Neural cell (in vitro differentiated cells): ENCODE results near the gene KIF2A. TPM values are rescaled to one million over a fixed set of nuclear protein-coding genes. Genes with fewer than 3 reads are reported as not detected.

ENCODE experiments used
- H2AFZ ChIP-seq: fragments of 200-600, 300-800 bp; sonication (generic), shearing (Covaris generic); 2 replicates; pipeline ENCODE4 v1.6.0; 2014; ENCODE audit warnings: low read depth, mild to moderate bottlenecking, antibody characterized with exemption, low read length, moderate library complexity
- H3F3A ChIP-seq: fragments of 200-600 bp; shearing (Covaris generic); 2 replicates; pipeline ENCODE4 v1.6.1; 2016; ENCODE audit warnings: mild to moderate bottlenecking, moderate library complexity, mixed read lengths, antibody characterized with exemption, low read length; ENCODE audit not compliant: insufficient read depth, poor library complexity, severe bottlenecking
- H3K27ac ChIP-seq: fragments of 200-600, 300-800 bp; sonication (generic), shearing (Covaris generic); 2 replicates; pipeline ENCODE4 v1.5.1; 2014; ENCODE audit warnings: mild to moderate bottlenecking, low read length, moderate library complexity
- H3K27me3 ChIP-seq: fragments of 300-800, 200-600 bp; sonication (generic), shearing (Covaris generic); 2 replicates; pipeline ENCODE4 v1.6.0; 2014; ENCODE audit warnings: mild to moderate bottlenecking, low read depth, low read length, moderate library complexity; ENCODE audit not compliant: insufficient read depth
- H3K36me3 ChIP-seq: fragments of 300-800, 200-600 bp; sonication (generic), shearing (Covaris generic); 2 replicates; pipeline ENCODE4 v1.5.1; 2014; ENCODE audit warnings: mild to moderate bottlenecking, antibody characterized with exemption, low read length, moderate library complexity; ENCODE audit not compliant: insufficient read depth
- H3K4me2 ChIP-seq: fragments of 300-800, 200-600 bp; sonication (generic), shearing (Covaris generic); 2 replicates; pipeline ENCODE4 v1.6.0; 2014; ENCODE audit warnings: mild to moderate bottlenecking, low read length
- H3K4me3 ChIP-seq: fragments of 300-800, 200-600 bp; sonication (generic), shearing (Covaris generic); 2 replicates; pipeline ENCODE4 v1.5.1; 2014; ENCODE audit warnings: mild to moderate bottlenecking, low read length, moderate library complexity
- H3K79me2 ChIP-seq: fragments of 200-600 bp; shearing (Covaris generic); replicated peaks from 2 replicates; pipeline ENCODE4 v1.6.0; 2014; ENCODE audit warnings: mild to moderate bottlenecking, low read length, moderate library complexity; ENCODE audit not compliant: insufficient read depth
- H3K9ac ChIP-seq: fragments of 300-800, 200-600 bp; sonication (generic), shearing (Covaris generic); 2 replicates; pipeline ENCODE4 v1.6.1; 2016; ENCODE audit warnings: mild to moderate bottlenecking, low read length, mixed read lengths
- H3K9me2 ChIP-seq: fragments of 200-600 bp; shearing (Covaris generic); 2 replicates; pipeline ENCODE4 v1.6.1; 2016; ENCODE audit warnings: mild to moderate bottlenecking, low read length, mixed read lengths; ENCODE audit not compliant: insufficient read depth
- H3K9me3 ChIP-seq: fragments of 200-600, 300-800 bp; sonication (generic), shearing (Covaris generic); 2 replicates; pipeline ENCODE4 v1.6.1; 2016; ENCODE audit warnings: mild to moderate bottlenecking, mixed run types, low read length, moderate library complexity, mixed read lengths
- H4K20me1 ChIP-seq: fragments of 200-600 bp; shearing (Covaris generic); 2 replicates; pipeline ENCODE4 v1.6.1; 2016; ENCODE audit warnings: mild to moderate bottlenecking, mixed run types; ENCODE audit not compliant: insufficient read depth
- EP300 ChIP-seq: fragments of 450-650 bp; conservative IDR thresholded peaks from 2 replicates; pipeline ENCODE4 v1.6.1; 2014; ENCODE audit warnings: antibody characterized with exemption, mild to moderate bottlenecking, moderate library complexity; ENCODE audit not compliant: poor library complexity, severe bottlenecking
- EZH2 ChIP-seq: fragments of 200-600, 300-800 bp; shearing (Covaris generic), sonication (generic); IDR thresholded peaks from 2 replicates; pipeline ENCODE4 v1.6.1; 2014; ENCODE audit warnings: antibody characterized with exemption, low read length, borderline replicate concordance, mild to moderate bottlenecking; ENCODE audit not compliant: insufficient read depth, poor library complexity, severe bottlenecking
- MXI1 ChIP-seq: fragments of 450-650 bp; conservative IDR thresholded peaks from 2 replicates; pipeline ENCODE4 v1.6.1; 2014; ENCODE audit warnings: antibody characterized with exemption, mild to moderate bottlenecking; ENCODE audit not compliant: poor library complexity, severe bottlenecking
- POLR2AphosphoS5 ChIP-seq: IDR thresholded peaks from 2 replicates; pipeline ENCODE4 v1.6.1; 2012
- RAD21 ChIP-seq: fragments of 450-650 bp; conservative IDR thresholded peaks from 2 replicates; pipeline ENCODE4 v1.6.1; 2014; ENCODE audit warnings: antibody characterized with exemption, mild to moderate bottlenecking, moderate library complexity
- SMC3 ChIP-seq: fragments of 450-650 bp; conservative IDR thresholded peaks from 2 replicates; pipeline ENCODE4 v1.6.1; 2014; ENCODE audit warnings: antibody characterized with exemption, mild to moderate bottlenecking, moderate library complexity; ENCODE audit not compliant: poor library complexity
- TAF1 ChIP-seq: IDR thresholded peaks from 2 replicates; pipeline ENCODE4 v1.6.1; 2012; ENCODE audit warnings: low read depth
- polyA plus RNA-seq: library from polyadenylated mRNA; depleted of rRNA; stranded (reverse); fragments of >200 nt; gene quantifications from 2 replicates; pipeline ENCODE4 v1.2.3, GENCODE V29; 2014
- TF ChIP-seq, protein P1 (sequence below): IDR thresholded peaks from 2 replicates; pipeline ENCODE4 v1.6.1; 2012; ENCODE audit warnings: borderline replicate concordance
- TF ChIP-seq, protein P2 (sequence below): fragments of 450-650 bp; IDR thresholded peaks from 2 replicates; pipeline ENCODE4 v1.5.1; 2014; ENCODE audit warnings: antibody characterized with exemption, mild to moderate bottlenecking, moderate library complexity; ENCODE audit not compliant: poor library complexity, severe bottlenecking

Gene KIF2A
- polyA plus RNA-seq, 1 donor from 2014 or later, result 68.4 TPM

DNA sequence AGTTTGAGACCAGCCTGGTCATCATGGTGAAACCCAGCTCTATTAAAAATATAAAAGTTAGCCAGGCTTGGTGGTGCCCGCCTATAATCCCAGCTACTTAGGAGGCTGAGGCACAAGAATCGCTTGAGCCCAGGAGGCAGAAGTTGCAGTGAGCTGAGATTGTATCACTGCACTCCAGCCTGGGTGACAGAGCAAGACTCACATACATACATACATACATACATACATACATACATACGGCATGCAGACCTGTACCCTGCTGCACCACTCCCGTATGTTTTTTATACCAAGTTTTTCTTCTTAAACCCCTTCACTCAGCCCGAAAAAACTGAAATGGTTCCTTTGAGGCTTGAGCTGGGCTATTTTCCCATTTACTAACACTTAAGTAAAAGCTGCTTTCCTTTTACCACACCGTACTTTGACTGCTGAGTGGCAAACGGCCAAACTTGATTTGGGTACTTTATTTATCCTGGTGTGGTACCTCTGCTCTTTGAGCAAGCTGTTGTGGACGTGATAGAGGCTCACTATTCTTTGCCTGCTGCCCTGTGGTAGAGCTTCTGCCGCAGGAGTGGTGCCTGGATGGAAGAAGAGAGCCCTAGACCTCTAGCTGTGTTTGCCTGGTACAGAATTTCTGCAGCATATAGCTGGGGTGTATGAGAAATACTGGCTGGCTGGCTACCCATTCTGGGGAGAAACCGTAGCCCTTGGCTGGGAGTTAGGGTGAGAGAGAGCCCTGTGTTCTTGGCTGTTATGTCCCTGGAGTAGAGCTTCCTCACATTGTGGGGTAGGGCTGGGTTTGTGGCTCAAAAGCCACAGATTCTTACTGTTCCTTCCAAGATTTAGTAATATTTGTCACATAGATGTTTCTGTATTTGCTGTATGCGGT lies 126.0 kb downstream of the KIF2A start:
- Histone ChIP-seq H3K36me3 (no peaks in the 10 kb centered on the region), H3K4me3 (no peak overlapping the region), H2AFZ (no peak overlapping the region), H3K9me2 (no peaks in the 10 kb centered on the region), H4K20me1 (no peaks in the 10 kb centered on the region), H3F3A (no peaks in the 10 kb centered on the region), H3K27ac (no peak overlapping the region), H3K79me2 (peaks cover 4% of the 10 kb centered on the region), H3K27me3 (no peaks in the 10 kb centered on the region), H3K4me2 (no peak overlapping the region), H3K9me3 (no peaks in the 10 kb centered on the region), H3K9ac (no peak overlapping the region)
- TF ChIP-seq SMC3, result no peak
- no peak for TF ChIP-seq EP300
- TF ChIP-seq, protein P1, sequence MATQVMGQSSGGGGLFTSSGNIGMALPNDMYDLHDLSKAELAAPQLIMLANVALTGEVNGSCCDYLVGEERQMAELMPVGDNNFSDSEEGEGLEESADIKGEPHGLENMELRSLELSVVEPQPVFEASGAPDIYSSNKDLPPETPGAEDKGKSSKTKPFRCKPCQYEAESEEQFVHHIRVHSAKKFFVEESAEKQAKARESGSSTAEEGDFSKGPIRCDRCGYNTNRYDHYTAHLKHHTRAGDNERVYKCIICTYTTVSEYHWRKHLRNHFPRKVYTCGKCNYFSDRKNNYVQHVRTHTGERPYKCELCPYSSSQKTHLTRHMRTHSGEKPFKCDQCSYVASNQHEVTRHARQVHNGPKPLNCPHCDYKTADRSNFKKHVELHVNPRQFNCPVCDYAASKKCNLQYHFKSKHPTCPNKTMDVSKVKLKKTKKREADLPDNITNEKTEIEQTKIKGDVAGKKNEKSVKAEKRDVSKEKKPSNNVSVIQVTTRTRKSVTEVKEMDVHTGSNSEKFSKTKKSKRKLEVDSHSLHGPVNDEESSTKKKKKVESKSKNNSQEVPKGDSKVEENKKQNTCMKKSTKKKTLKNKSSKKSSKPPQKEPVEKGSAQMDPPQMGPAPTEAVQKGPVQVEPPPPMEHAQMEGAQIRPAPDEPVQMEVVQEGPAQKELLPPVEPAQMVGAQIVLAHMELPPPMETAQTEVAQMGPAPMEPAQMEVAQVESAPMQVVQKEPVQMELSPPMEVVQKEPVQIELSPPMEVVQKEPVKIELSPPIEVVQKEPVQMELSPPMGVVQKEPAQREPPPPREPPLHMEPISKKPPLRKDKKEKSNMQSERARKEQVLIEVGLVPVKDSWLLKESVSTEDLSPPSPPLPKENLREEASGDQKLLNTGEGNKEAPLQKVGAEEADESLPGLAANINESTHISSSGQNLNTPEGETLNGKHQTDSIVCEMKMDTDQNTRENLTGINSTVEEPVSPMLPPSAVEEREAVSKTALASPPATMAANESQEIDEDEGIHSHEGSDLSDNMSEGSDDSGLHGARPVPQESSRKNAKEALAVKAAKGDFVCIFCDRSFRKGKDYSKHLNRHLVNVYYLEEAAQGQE, result no peak
- TF ChIP-seq, protein P2, sequence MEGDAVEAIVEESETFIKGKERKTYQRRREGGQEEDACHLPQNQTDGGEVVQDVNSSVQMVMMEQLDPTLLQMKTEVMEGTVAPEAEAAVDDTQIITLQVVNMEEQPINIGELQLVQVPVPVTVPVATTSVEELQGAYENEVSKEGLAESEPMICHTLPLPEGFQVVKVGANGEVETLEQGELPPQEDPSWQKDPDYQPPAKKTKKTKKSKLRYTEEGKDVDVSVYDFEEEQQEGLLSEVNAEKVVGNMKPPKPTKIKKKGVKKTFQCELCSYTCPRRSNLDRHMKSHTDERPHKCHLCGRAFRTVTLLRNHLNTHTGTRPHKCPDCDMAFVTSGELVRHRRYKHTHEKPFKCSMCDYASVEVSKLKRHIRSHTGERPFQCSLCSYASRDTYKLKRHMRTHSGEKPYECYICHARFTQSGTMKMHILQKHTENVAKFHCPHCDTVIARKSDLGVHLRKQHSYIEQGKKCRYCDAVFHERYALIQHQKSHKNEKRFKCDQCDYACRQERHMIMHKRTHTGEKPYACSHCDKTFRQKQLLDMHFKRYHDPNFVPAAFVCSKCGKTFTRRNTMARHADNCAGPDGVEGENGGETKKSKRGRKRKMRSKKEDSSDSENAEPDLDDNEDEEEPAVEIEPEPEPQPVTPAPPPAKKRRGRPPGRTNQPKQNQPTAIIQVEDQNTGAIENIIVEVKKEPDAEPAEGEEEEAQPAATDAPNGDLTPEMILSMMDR, result no peak
- TF ChIP-seq EZH2, result no peak
- TF ChIP-seq TAF1, result no peak

DNA sequence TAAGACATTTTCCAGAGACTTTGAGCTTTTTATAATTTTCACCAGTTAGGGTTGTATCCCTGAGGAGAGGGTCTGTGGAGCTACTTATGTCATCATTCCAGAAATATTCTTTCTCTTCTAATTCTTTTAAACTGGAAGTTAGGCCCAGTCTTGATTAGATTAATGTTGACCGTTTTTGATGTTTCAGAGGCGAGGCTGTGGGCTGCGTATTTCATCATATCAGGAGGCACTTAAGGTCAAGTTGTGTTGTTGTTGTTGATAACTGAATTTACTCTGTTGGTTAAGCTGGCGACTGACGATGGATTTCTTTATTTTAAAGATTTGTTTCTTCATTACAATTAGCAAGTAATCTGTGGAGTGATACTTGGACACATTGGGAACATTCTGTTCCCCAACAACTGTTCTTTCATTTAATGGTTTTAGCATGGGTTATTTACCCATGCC lies 126.6 kb downstream of the KIF2A start:
- Histone ChIP-seq H3K4me3 (no peak overlapping the region), H2AFZ (no peak overlapping the region), H3K9me3 (no peaks in the 10 kb centered on the region), H3F3A (no peaks in the 10 kb centered on the region), H3K36me3 (no peaks in the 10 kb centered on the region), H3K9me2 (no peaks in the 10 kb centered on the region), H3K4me2 (no peak overlapping the region), H3K27ac (no peak overlapping the region), H3K79me2 (peaks cover 4% of the 10 kb centered on the region), H4K20me1 (no peaks in the 10 kb centered on the region), H3K9ac (no peak overlapping the region), H3K27me3 (no peaks in the 10 kb centered on the region)
- TF ChIP-seq POLR2AphosphoS5, result no peak
- no peak for TF ChIP-seq SMC3
- TF ChIP-seq EZH2, result no peak
- TF ChIP-seq TAF1, result no peak
- no peak for TF ChIP-seq EP300
- TF ChIP-seq RAD21, result no peak
- TF ChIP-seq, protein P2, result no peak
- TF ChIP-seq MXI1, result no peak
- TF ChIP-seq, protein P1, result no peak
